Activated gamma-delta T cell treated with anti-CD3 and anti-CD28 coated beads, Interleukin-2, amount 50 U/mL, for 16 hours (primary cell): Measurements from ENCODE around the gene GFRA1.
"Not testable (repeated sequence)": the region's sequence is repeated elsewhere in the genome, so short reads cannot be mapped to it uniquely, and the experiment has no call there.

Source experiments
- DNase-seq: peaks from one replicate; pipeline ENCODE4 v3.0.0-alpha.2; 2020; ENCODE audit warnings: low read depth

Gene GFRA1

GRCh38 chr10:116067825-116068224 is 205.2 kb downstream of the GFRA1 start:
- no peak for DNase-seq

DNA sequence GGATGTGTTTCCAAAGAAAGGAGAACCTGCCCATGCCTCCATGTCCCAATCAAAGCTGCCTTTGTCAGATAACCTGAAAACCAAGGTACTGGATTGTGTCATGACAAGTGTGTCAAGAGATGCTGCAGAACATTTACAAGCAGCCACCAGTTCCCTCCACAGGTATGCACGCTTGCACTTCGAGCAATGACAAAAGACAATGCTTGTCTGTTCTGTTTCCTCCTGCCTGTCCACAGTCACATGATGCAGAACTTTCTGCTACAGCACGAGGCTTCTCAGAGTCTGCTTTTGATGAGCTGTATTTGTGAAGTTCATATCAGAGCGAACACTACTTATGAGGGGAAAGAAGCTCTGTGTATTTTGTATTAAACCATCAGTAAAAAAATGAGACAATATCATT is 209.9 kb downstream of the GFRA1 start:
- no peak for DNase-seq

DNA sequence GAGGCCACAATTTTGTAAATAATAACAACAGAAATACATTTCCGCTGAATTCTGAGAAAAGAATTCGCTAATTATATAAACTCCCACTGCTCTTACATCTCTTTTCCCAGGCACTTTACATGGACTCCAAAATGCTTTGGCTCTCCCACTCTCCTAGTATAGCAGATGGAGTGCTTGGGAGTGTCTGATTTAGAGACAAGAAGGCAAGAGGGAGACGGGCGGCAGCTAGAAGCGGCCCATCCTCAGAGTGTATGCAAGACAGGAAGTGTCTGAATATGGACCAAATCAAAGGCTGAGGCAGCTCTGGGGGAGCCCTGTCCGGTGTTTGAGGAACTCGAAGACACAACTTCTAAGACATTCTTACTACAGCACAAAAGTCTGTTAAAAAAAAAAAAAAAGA is 212.1 kb downstream of the GFRA1 start:
- DNase-seq, result no peak

- no peak for DNase-seq
Measured at GRCh38 chr10:116059320-116059719, 213.7 kb downstream of the GFRA1 start.

GRCh38 chr10:116056445-116057293 is 216.3 kb downstream of the GFRA1 start:
- no peak for DNase-seq

GRCh38 chr10:116055917-116056252 is 217.1 kb downstream of the GFRA1 start:
- no peak for DNase-seq

GRCh38 chr10:116055252-116055916 is 217.6 kb downstream of the GFRA1 start:
- no peak for DNase-seq

DNA sequence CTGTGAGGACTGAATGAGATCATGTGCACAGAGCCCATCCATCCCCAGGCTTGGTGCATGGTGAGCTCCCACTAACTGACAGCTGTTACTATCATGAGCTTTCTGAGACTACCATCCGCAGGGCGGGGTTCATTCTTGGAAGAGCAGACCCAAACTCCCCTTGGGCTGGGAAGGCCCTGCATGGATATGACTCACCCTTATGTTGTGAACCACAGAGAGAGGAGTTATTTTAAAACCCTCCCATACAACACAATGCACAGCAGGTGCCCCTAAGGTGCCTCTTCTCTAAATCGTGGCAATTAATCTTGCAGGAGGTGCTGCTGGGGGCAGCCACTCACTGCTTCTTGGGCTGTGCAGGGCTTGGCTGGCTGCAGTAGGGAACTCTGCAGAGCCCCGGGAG is 219.1 kb downstream of the GFRA1 start:
- DNase-seq, result no peak

- not testable (repeated sequence) for DNase-seq
Measured at GRCh38 chr10:116053009-116053730, 219.8 kb downstream of the GFRA1 start.

- not testable (repeated sequence) for DNase-seq
Measured at GRCh38 chr10:116052522-116052921, 220.5 kb downstream of the GFRA1 start.

DNA sequence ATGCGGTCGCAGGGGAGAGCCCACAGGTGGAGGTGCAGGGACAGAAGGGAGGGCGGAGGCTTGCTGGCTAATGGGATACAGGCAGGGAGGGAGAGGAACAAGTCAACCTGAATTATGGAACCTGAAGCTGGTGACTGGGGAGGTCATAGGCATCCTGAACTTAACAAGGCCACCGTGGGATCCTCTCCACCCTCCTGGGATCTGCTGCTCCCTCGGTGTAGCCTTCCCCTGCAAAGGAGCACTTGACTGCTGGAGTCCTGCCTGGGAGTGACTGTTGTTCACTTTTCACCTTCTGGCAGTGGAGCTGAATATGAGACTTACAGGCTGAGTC is 223.1 kb downstream of the GFRA1 start:
- no peak for DNase-seq

GRCh38 chr10:116049158-116049973 is 223.6 kb downstream of the GFRA1 start:
- DNase-seq, result no peak

GRCh38 chr10:116045366-116046356 is 227.3 kb downstream of the GFRA1 start:
- DNase-seq, result no peak

GRCh38 chr10:116044801-116045248 is 228.2 kb downstream of the GFRA1 start:
- DNase-seq, result no peak

- no peak for DNase-seq
Measured at GRCh38 chr10:116043861-116044260, 229.1 kb downstream of the GFRA1 start.

GRCh38 chr10:116043304-116043703 is 229.7 kb downstream of the GFRA1 start:
- DNase-seq, result no peak

DNA sequence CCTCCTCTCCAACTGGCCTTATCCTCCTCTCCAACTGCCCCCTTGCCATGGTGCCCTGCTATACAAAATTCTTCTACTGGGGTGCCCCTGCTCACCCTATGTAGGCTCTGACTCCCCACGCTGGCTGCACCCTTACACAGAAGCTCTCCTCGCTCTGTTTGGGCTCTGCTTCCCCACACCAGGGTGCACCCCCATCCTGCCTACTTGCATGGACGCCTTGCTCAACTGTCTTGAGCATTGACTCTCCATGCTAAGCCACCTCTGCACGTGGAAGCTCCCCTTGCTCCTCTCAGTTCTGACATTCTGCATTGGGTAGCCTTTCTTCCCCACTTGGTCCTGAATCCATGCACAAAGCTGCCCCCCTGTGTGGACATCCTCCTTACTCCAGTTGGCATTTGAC is 231.1 kb downstream of the GFRA1 start:
- DNase-seq, result no peak

GRCh38 chr10:116039612-116040011 is 233.4 kb downstream of the GFRA1 start:
- no peak for DNase-seq

DNA sequence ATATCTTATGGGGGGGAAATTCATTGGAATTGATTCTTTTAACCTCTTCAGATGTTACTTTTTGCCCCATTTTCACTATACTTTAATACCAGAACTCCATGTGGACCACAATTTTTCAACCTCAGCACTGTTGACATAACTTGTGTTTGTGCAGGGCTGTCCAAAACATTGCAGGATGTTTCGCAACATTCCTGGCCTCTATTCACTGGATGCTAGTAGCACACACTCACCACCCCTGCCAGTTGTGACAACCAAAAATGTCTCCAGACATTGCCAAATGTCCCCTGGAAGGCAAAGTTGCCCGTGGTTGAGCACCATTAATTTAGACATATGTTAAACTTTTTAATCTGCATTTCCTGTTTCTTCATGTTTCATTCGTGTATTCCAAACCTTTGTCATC is 234.7 kb downstream of the GFRA1 start:
- no peak for DNase-seq

DNA sequence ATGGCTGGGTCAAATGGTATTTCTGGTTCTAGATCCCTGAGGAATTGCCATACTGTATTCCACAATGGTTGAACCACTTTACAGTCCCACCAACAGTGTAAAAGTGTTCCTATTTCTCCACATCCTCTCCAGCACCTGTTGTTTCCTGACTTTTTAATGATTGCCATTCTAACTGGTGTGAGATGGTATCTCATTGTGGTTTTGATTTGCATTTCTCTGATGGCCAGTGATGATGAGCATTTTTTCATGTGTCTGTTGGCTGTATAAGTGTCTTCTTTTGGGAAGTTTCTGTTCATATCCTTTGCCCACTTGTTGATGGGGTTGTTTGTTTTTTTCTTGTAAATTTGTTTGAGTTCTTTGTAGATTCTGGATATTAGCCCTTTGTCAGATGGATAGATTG is 237.6 kb downstream of the GFRA1 start:
- not testable (repeated sequence) for DNase-seq

- no peak for DNase-seq
Measured at GRCh38 chr10:116030576-116030975, 242.4 kb downstream of the GFRA1 start.
